Activated CD8-positive, alpha-beta memory T cell treated with anti-CD3 and anti-CD28 coated beads for 4 hours (primary cell): ENCODE data around the gene GRAMD1A.
A peak's percentile ranks its signal among the peaks of the same experiment; 100 is the strongest.
"Not testable (repeated sequence)": the region's sequence is repeated elsewhere in the genome, so short reads cannot be mapped to it uniquely, and the experiment has no call there.

Experiments used
- DNase-seq, 2 donors: peaks; one replicate each; pipeline ENCODE4 v3.0.0-alpha.2; 2020; ENCODE audit warnings: low read depth in 2 of 2

GRAMD1A gene

GRCh38 chr19:34979819-34980640, 20.1 kb upstream of the GRAMD1A start:
- DNase-seq: no peak

- no peak for DNase-seq
Measured at GRCh38 chr19:34982275-34982674, 17.8 kb upstream of the GRAMD1A start.

- no peak for DNase-seq
Measured at GRCh38 chr19:34983786-34984185, 16.3 kb upstream of the GRAMD1A start.

- no peak for DNase-seq
Measured at GRCh38 chr19:34984287-34984686, 15.8 kb upstream of the GRAMD1A start.

- no peak for DNase-seq
Measured at GRCh38 chr19:34985249-34986022, 14.7 kb upstream of the GRAMD1A start.

- DNase-seq: no peak
Measured at GRCh38 chr19:34988119-34988518, 12.0 kb upstream of the GRAMD1A start.

GRCh38 chr19:34989298-34989697, 10.8 kb upstream of the GRAMD1A start:
- no peak for DNase-seq

GRCh38 chr19:34990578-34991192, 9.4 kb upstream of the GRAMD1A start:
- DNase-seq: no peak

- no peak for DNase-seq
Measured at GRCh38 chr19:34991542-34992333, 8.4 kb upstream of the GRAMD1A start.

- not testable (repeated sequence) for DNase-seq
Measured at GRCh38 chr19:34992582-34992981, 7.5 kb upstream of the GRAMD1A start.

- no peak for DNase-seq
Measured at GRCh38 chr19:34994286-34994642, 5.9 kb upstream of the GRAMD1A start.

- no peak for DNase-seq
Measured at GRCh38 chr19:34994643-34995541, 5.2 kb upstream of the GRAMD1A start.

GRCh38 chr19:34995551-34995950, 4.6 kb upstream of the GRAMD1A start:
- no peak for DNase-seq

- no peak for DNase-seq
Measured at GRCh38 chr19:34997071-34997617, 3.0 kb upstream of the GRAMD1A start.

GRCh38 chr19:34998224-34998623, 1.9 kb upstream of the GRAMD1A start:
- not testable (repeated sequence) for DNase-seq

- DNase-seq: no peak
Measured at GRCh38 chr19:34998777-34999497, 1.2 kb upstream of the GRAMD1A start.

GRCh38 chr19:35000338-35000646, 169 bp downstream of the GRAMD1A start:
- DNase-seq: no peak

- peak in 1 of 2 donors; percentile 30 for DNase-seq
Measured at GRCh38 chr19:35000647-35001501, 751 bp downstream of the GRAMD1A start.

GRCh38 chr19:35002037-35002535, 2.0 kb downstream of the GRAMD1A start:
- DNase-seq: no peak
